GM04503 (cell line): ENCODE results near the gene TENM3.
"Not testable (repeated sequence)": the region's sequence is repeated elsewhere in the genome, so short reads cannot be mapped to it uniquely, and the experiment has no call there.

Source experiments
- DNase-seq: peaks from one replicate; pipeline ENCODE4 v3.0.0-alpha.2; 2012; ENCODE audit warnings: low read depth

The TENM3 gene

GRCh38 chr4:182228991-182229577 lies 14.1 kb upstream of the TENM3 start:
- DNase-seq: no peak

- DNase-seq: no peak
These were observed 12.9 kb upstream of the TENM3 start for GRCh38 chr4:182230256-182230655.

GRCh38 chr4:182231080-182231479 lies 12.1 kb upstream of the TENM3 start:
- no peak for DNase-seq

GRCh38 chr4:182231496-182231895 lies 11.7 kb upstream of the TENM3 start:
- DNase-seq: no peak

GRCh38 chr4:182233310-182234090 lies 9.7 kb upstream of the TENM3 start:
- no peak for DNase-seq

- DNase-seq: no peak
These were observed 8.0 kb upstream of the TENM3 start for GRCh38 chr4:182235021-182235795.

- no peak for DNase-seq
These were observed 7.0 kb upstream of the TENM3 start for GRCh38 chr4:182236186-182236585.

- not testable (repeated sequence) for DNase-seq
These were observed 6.2 kb upstream of the TENM3 start for GRCh38 chr4:182237010-182237409.

- DNase-seq: no peak
These were observed 4.8 kb upstream of the TENM3 start for GRCh38 chr4:182238355-182238931.

- peak; percentile 97 for DNase-seq
These were observed 2.8 kb upstream of the TENM3 start for GRCh38 chr4:182240161-182241130.

GRCh38 chr4:182242260-182242659 lies 942 bp upstream of the TENM3 start:
- not testable (repeated sequence) for DNase-seq

GRCh38 chr4:182242787-182243186 lies 415 bp upstream of the TENM3 start:
- DNase-seq: no peak

- DNase-seq: no peak
These were observed 1.8 kb downstream of the TENM3 start for GRCh38 chr4:182245041-182245440.

- no peak for DNase-seq
These were observed 2.5 kb downstream of the TENM3 start for GRCh38 chr4:182245541-182246215.

GRCh38 chr4:182246401-182247205 lies 3.4 kb downstream of the TENM3 start:
- DNase-seq: no peak

- DNase-seq: no peak
These were observed 5.1 kb downstream of the TENM3 start for GRCh38 chr4:182248295-182248694.

GRCh38 chr4:182250446-182250845 lies 7.2 kb downstream of the TENM3 start:
- no peak for DNase-seq

- DNase-seq: no peak
These were observed 7.9 kb downstream of the TENM3 start for GRCh38 chr4:182251116-182251515.

- DNase-seq: no peak
These were observed 9.0 kb downstream of the TENM3 start for GRCh38 chr4:182252220-182252619.
